Neural cell (in vitro differentiated cells): ENCODE measurements around the gene MRPL21. TPM values are rescaled to one million over a fixed set of nuclear protein-coding genes. Genes with fewer than 3 reads are reported as not detected.
A peak's percentile ranks its signal among the peaks of the same experiment; 100 is the strongest.

Source experiments
- H2AFZ ChIP-seq: fragments of 200-600, 300-800 bp; sonication (generic), shearing (Covaris generic); 2 replicates; pipeline ENCODE4 v1.6.0; 2014; ENCODE audit warnings: low read depth, mild to moderate bottlenecking, antibody characterized with exemption, low read length, moderate library complexity
- H3F3A ChIP-seq: fragments of 200-600 bp; shearing (Covaris generic); 2 replicates; pipeline ENCODE4 v1.6.1; 2016; ENCODE audit warnings: mild to moderate bottlenecking, moderate library complexity, mixed read lengths, antibody characterized with exemption, low read length; ENCODE audit not compliant: insufficient read depth, poor library complexity, severe bottlenecking
- H3K27ac ChIP-seq: fragments of 200-600, 300-800 bp; sonication (generic), shearing (Covaris generic); 2 replicates; pipeline ENCODE4 v1.5.1; 2014; ENCODE audit warnings: mild to moderate bottlenecking, low read length, moderate library complexity
- H3K27me3 ChIP-seq: fragments of 300-800, 200-600 bp; sonication (generic), shearing (Covaris generic); 2 replicates; pipeline ENCODE4 v1.6.0; 2014; ENCODE audit warnings: mild to moderate bottlenecking, low read depth, low read length, moderate library complexity; ENCODE audit not compliant: insufficient read depth
- H3K36me3 ChIP-seq: fragments of 300-800, 200-600 bp; sonication (generic), shearing (Covaris generic); 2 replicates; pipeline ENCODE4 v1.5.1; 2014; ENCODE audit warnings: mild to moderate bottlenecking, antibody characterized with exemption, low read length, moderate library complexity; ENCODE audit not compliant: insufficient read depth
- H3K4me2 ChIP-seq: fragments of 300-800, 200-600 bp; sonication (generic), shearing (Covaris generic); 2 replicates; pipeline ENCODE4 v1.6.0; 2014; ENCODE audit warnings: mild to moderate bottlenecking, low read length
- H3K4me3 ChIP-seq: fragments of 300-800, 200-600 bp; sonication (generic), shearing (Covaris generic); 2 replicates; pipeline ENCODE4 v1.5.1; 2014; ENCODE audit warnings: mild to moderate bottlenecking, low read length, moderate library complexity
- H3K79me2 ChIP-seq: fragments of 200-600 bp; shearing (Covaris generic); replicated peaks from 2 replicates; pipeline ENCODE4 v1.6.0; 2014; ENCODE audit warnings: mild to moderate bottlenecking, low read length, moderate library complexity; ENCODE audit not compliant: insufficient read depth
- H3K9ac ChIP-seq: fragments of 300-800, 200-600 bp; sonication (generic), shearing (Covaris generic); 2 replicates; pipeline ENCODE4 v1.6.1; 2016; ENCODE audit warnings: mild to moderate bottlenecking, low read length, mixed read lengths
- H3K9me2 ChIP-seq: fragments of 200-600 bp; shearing (Covaris generic); 2 replicates; pipeline ENCODE4 v1.6.1; 2016; ENCODE audit warnings: mild to moderate bottlenecking, low read length, mixed read lengths; ENCODE audit not compliant: insufficient read depth
- H3K9me3 ChIP-seq: fragments of 200-600, 300-800 bp; sonication (generic), shearing (Covaris generic); 2 replicates; pipeline ENCODE4 v1.6.1; 2016; ENCODE audit warnings: mild to moderate bottlenecking, mixed run types, low read length, moderate library complexity, mixed read lengths
- H4K20me1 ChIP-seq: fragments of 200-600 bp; shearing (Covaris generic); 2 replicates; pipeline ENCODE4 v1.6.1; 2016; ENCODE audit warnings: mild to moderate bottlenecking, mixed run types; ENCODE audit not compliant: insufficient read depth
- EP300 ChIP-seq: fragments of 450-650 bp; conservative IDR thresholded peaks from 2 replicates; pipeline ENCODE4 v1.6.1; 2014; ENCODE audit warnings: antibody characterized with exemption, mild to moderate bottlenecking, moderate library complexity; ENCODE audit not compliant: poor library complexity, severe bottlenecking
- EZH2 ChIP-seq: fragments of 200-600, 300-800 bp; shearing (Covaris generic), sonication (generic); IDR thresholded peaks from 2 replicates; pipeline ENCODE4 v1.6.1; 2014; ENCODE audit warnings: antibody characterized with exemption, low read length, borderline replicate concordance, mild to moderate bottlenecking; ENCODE audit not compliant: insufficient read depth, poor library complexity, severe bottlenecking
- MXI1 ChIP-seq: fragments of 450-650 bp; conservative IDR thresholded peaks from 2 replicates; pipeline ENCODE4 v1.6.1; 2014; ENCODE audit warnings: antibody characterized with exemption, mild to moderate bottlenecking; ENCODE audit not compliant: poor library complexity, severe bottlenecking
- POLR2AphosphoS5 ChIP-seq: IDR thresholded peaks from 2 replicates; pipeline ENCODE4 v1.6.1; 2012
- RAD21 ChIP-seq: fragments of 450-650 bp; conservative IDR thresholded peaks from 2 replicates; pipeline ENCODE4 v1.6.1; 2014; ENCODE audit warnings: antibody characterized with exemption, mild to moderate bottlenecking, moderate library complexity
- SMC3 ChIP-seq: fragments of 450-650 bp; conservative IDR thresholded peaks from 2 replicates; pipeline ENCODE4 v1.6.1; 2014; ENCODE audit warnings: antibody characterized with exemption, mild to moderate bottlenecking, moderate library complexity; ENCODE audit not compliant: poor library complexity
- TAF1 ChIP-seq: IDR thresholded peaks from 2 replicates; pipeline ENCODE4 v1.6.1; 2012; ENCODE audit warnings: low read depth
- polyA plus RNA-seq: library from polyadenylated mRNA; depleted of rRNA; stranded (reverse); fragments of >200 nt; gene quantifications from 2 replicates; pipeline ENCODE4 v1.2.3, GENCODE V29; 2014
- TF ChIP-seq, protein P1 (sequence below): fragments of 450-650 bp; IDR thresholded peaks from 2 replicates; pipeline ENCODE4 v1.5.1; 2014; ENCODE audit warnings: antibody characterized with exemption, mild to moderate bottlenecking, moderate library complexity; ENCODE audit not compliant: poor library complexity, severe bottlenecking
- TF ChIP-seq, protein P2 (sequence below): IDR thresholded peaks from 2 replicates; pipeline ENCODE4 v1.6.1; 2012; ENCODE audit warnings: borderline replicate concordance

Gene MRPL21
- polyA plus RNA-seq, 1 donor from 2014 or later: 139 TPM

DNA sequence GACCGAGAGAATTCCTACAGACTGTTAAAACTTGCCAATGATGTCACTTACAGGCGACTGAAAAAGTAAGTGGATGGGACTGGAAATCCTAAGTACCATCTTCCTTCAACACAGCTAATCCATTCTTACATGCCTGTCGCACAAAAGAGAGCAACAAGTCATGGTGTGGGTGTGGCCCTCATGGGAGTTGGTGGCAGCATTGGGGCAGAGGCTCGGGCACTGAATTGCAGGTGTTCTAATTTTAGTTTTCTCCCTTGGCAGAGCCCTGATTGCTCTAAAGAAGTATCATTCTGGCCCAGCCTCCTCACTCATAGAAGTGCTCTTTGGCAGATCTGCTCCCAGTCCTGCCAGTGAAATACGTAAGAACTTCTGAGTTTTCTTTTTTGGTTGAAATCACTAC, 4.6 kb upstream of the MRPL21 start:
- no peaks in the 10 kb centered on the region for H3K36me3 ChIP-seq

DNA sequence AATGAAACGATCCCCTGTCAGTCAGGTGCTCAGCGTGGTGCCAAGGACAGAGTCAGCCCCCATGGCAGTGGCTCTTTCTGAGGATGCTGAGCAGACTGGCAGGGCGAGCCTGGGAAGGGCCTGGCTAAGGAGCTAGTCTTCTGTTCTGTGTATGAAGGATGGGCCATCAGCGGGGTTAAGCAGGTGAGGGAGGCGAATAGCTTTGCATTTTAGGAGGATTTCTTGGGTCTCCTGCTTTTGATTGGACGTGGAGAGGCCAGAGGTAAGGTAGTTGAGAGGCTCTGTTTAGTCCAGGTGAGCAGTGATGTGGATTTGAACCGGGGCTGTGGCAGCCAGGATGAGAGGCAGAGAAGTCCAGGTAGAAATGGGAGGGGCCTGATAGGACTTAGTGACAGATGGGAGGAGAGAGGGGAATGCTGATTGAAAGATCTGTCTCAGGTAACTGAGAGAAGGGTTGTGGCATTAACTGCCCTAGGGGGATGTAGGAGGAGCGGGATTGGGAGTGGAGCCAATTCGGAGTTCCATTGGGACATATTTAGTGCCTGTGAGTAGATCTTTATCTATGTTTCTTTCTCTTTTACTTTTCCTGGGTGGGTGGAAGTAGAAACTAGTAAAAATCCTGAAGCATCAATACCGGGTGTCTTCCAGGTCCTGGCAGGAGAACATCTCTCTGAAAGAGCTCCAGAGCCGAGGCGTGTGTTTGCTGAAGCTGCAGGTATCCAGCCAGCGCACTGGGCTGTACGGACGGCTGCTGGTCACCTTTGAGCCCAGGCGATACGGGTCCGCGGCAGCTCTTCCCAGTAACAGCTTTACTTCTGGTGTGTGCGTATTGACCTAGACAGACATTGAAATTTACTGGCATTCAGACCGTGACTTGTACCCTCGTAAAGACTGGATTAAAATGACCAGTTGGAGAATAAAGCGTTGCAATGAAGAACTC, 2.1 kb upstream of the MRPL21 start:
- Histone ChIP-seq H3K27me3 (no peaks in the 10 kb centered on the region), H3K9ac (peak overlapping the region; percentile 9), H3K36me3 (no peaks in the 10 kb centered on the region), H3K9me3 (no peaks in the 10 kb centered on the region), H3F3A (no peaks in the 10 kb centered on the region), H3K4me3 (peak overlapping the region; percentile 87), H3K79me2 (peaks cover 32% of the 10 kb centered on the region), H4K20me1 (no peaks in the 10 kb centered on the region), H2AFZ (no peak overlapping the region), H3K27ac (no peak overlapping the region), H3K9me2 (no peaks in the 10 kb centered on the region), H3K4me2 (no peak overlapping the region)
- TF ChIP-seq, protein P1, sequence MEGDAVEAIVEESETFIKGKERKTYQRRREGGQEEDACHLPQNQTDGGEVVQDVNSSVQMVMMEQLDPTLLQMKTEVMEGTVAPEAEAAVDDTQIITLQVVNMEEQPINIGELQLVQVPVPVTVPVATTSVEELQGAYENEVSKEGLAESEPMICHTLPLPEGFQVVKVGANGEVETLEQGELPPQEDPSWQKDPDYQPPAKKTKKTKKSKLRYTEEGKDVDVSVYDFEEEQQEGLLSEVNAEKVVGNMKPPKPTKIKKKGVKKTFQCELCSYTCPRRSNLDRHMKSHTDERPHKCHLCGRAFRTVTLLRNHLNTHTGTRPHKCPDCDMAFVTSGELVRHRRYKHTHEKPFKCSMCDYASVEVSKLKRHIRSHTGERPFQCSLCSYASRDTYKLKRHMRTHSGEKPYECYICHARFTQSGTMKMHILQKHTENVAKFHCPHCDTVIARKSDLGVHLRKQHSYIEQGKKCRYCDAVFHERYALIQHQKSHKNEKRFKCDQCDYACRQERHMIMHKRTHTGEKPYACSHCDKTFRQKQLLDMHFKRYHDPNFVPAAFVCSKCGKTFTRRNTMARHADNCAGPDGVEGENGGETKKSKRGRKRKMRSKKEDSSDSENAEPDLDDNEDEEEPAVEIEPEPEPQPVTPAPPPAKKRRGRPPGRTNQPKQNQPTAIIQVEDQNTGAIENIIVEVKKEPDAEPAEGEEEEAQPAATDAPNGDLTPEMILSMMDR: no peak
- TF ChIP-seq EP300: no peak
- TF ChIP-seq EZH2: no peak
- TF ChIP-seq POLR2AphosphoS5: no peak
- no peak for TF ChIP-seq RAD21
- no peak for TF ChIP-seq SMC3
- TF ChIP-seq, protein P2, sequence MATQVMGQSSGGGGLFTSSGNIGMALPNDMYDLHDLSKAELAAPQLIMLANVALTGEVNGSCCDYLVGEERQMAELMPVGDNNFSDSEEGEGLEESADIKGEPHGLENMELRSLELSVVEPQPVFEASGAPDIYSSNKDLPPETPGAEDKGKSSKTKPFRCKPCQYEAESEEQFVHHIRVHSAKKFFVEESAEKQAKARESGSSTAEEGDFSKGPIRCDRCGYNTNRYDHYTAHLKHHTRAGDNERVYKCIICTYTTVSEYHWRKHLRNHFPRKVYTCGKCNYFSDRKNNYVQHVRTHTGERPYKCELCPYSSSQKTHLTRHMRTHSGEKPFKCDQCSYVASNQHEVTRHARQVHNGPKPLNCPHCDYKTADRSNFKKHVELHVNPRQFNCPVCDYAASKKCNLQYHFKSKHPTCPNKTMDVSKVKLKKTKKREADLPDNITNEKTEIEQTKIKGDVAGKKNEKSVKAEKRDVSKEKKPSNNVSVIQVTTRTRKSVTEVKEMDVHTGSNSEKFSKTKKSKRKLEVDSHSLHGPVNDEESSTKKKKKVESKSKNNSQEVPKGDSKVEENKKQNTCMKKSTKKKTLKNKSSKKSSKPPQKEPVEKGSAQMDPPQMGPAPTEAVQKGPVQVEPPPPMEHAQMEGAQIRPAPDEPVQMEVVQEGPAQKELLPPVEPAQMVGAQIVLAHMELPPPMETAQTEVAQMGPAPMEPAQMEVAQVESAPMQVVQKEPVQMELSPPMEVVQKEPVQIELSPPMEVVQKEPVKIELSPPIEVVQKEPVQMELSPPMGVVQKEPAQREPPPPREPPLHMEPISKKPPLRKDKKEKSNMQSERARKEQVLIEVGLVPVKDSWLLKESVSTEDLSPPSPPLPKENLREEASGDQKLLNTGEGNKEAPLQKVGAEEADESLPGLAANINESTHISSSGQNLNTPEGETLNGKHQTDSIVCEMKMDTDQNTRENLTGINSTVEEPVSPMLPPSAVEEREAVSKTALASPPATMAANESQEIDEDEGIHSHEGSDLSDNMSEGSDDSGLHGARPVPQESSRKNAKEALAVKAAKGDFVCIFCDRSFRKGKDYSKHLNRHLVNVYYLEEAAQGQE: no peak
- no peak for TF ChIP-seq MXI1
- no peak for TF ChIP-seq TAF1

More for the DNA sequence above, 4.6 kb upstream of the MRPL21 start:
- Histone ChIP-seq H3K27me3 (no peaks in the 10 kb centered on the region), H3K9ac (no peak overlapping the region), H3K9me2 (no peaks in the 10 kb centered on the region), H3K79me2 (peaks cover 17% of the 10 kb centered on the region), H3K4me2 (no peak overlapping the region), H3K27ac (no peak overlapping the region), H4K20me1 (no peaks in the 10 kb centered on the region), H3K4me3 (no peak overlapping the region), H3F3A (no peaks in the 10 kb centered on the region), H2AFZ (no peak overlapping the region), H3K9me3 (no peaks in the 10 kb centered on the region)
- TF ChIP-seq EP300 (no peak), RAD21 (no peak), MXI1 (no peak), SMC3 (no peak), POLR2AphosphoS5 (no peak), EZH2 (no peak)
- TF ChIP-seq, protein P1: no peak
